ENCODE results near the gene ZCCHC8.
"Not testable (repeated sequence)": the region's sequence is repeated elsewhere in the genome, so short reads cannot be mapped to it uniquely, and the experiment has no call there.

ZCCHC8 gene

GRCh38 chr12:122489038-122489437, 11.7 kb downstream of the ZCCHC8 start:
- Histone ChIP-seq H2AK5ac (ENCODE audit: low read depth, low read length) (no peak overlapping the region), H3K4me3 (ENCODE audit: low read length in 2 of 2) (no peak overlapping the region), H4K8ac (ENCODE audit: low read depth, low read length) (no peak overlapping the region), H3K14ac (ENCODE audit: low read length) (no peak overlapping the region), H3K23ac (ENCODE audit: low read depth, low read length, poor library complexity) (no peak overlapping the region), H3K18ac (ENCODE audit: low read length) (no peak overlapping the region), H4K91ac (ENCODE audit: low read depth, low read length, poor library complexity) (no peak overlapping the region), H2BK5ac (ENCODE audit: low read length) (no peak overlapping the region), H3K27ac (replicated peaks; ENCODE audit: low read length) (no peak overlapping the region), H3K4me2 (ENCODE audit: insufficient read depth, low read length, poor library complexity, severe bottlenecking) (no peak overlapping the region), H3K9ac (ENCODE audit: low read depth, low read length, poor library complexity) (no peak overlapping the region), H3K4me1 (ENCODE audit: control insufficient read depth in 2 of 2, insufficient read depth in 1 of 2, low read depth in 1 of 2, low read length in 2 of 2) (no peaks in the 10 kb centered on the region), H3K79me1 (ENCODE audit: low read depth, low read length) (no peaks in the 10 kb centered on the region), H3K4ac (ENCODE audit: low read length) (no peak overlapping the region), H2BK120ac (ENCODE audit: low read depth, low read length) (no peak overlapping the region), H3K36me3 (replicated peaks in 1 of 2; ENCODE audit: control insufficient read depth in 2 of 2, insufficient read depth in 2 of 2, low read length in 2 of 2) (peaks cover 26 to 96% of the 10 kb centered on the region in 2 donors), H3K27me3 (ENCODE audit: control insufficient read depth in 3 of 3, insufficient read depth in 3 of 3, low read depth in 1 of 3, low read length in 3 of 3) (no peaks in the 10 kb centered on the region), H3K9me3 (replicated peaks in 1 of 2; ENCODE audit: control insufficient read depth in 2 of 2, insufficient read depth in 1 of 2, low read depth in 1 of 2, low read length in 2 of 2) (no peaks in the 10 kb centered on the region), H2BK12ac (ENCODE audit: low read length) (no peak overlapping the region), H2AFZ (ENCODE audit: low read length) (no peak overlapping the region), H2BK15ac (ENCODE audit: low read length) (no peak overlapping the region)
- no CpG with 5 or more reads among the region's 2 CpGs for WGBS, 2 donors (ENCODE audit: extremely low coverage in 2 of 2, insufficient read length in 2 of 2, insufficient replicate concordance in 1 of 2)
- no peak for DNase-seq (ENCODE audit: low spot score)

- H3K4me2 ChIP-seq (ENCODE audit: insufficient read depth, low read length, poor library complexity, severe bottlenecking) = not testable (repeated sequence)
- WGBS, 2 donors (ENCODE audit: extremely low coverage in 2 of 2, insufficient read length in 2 of 2, insufficient replicate concordance in 1 of 2) = no CpG with 5 or more reads among the region's 3 CpGs
- H3K36me3 ChIP-seq (replicated peaks in 1 of 2; ENCODE audit: control insufficient read depth in 2 of 2, insufficient read depth in 2 of 2, low read length in 2 of 2) = peaks cover 25 to 98% of the 10 kb centered on the region in 2 donors
Observed at GRCh38 chr12:122487807-122488206, 12.9 kb downstream of the ZCCHC8 start.

GRCh38 chr12:122486805-122487426, 13.8 kb downstream of the ZCCHC8 start:
- Histone ChIP-seq H2BK12ac (ENCODE audit: low read length) (no peak overlapping the region), H3K27me3 (ENCODE audit: control insufficient read depth in 3 of 3, insufficient read depth in 3 of 3, low read depth in 1 of 3, low read length in 3 of 3) (no peaks in the 10 kb centered on the region), H3K4me3 (ENCODE audit: low read length in 2 of 2) (no peak overlapping the region), H3K4me2 (ENCODE audit: insufficient read depth, low read length, poor library complexity, severe bottlenecking) (no peak overlapping the region), H4K8ac (ENCODE audit: low read depth, low read length) (no peak overlapping the region), H3K14ac (ENCODE audit: low read length) (no peak overlapping the region), H3K4ac (ENCODE audit: low read length) (no peak overlapping the region), H4K91ac (ENCODE audit: low read depth, low read length, poor library complexity) (no peak overlapping the region), H3K9ac (ENCODE audit: low read depth, low read length, poor library complexity) (no peak overlapping the region), H3K79me1 (ENCODE audit: low read depth, low read length) (no peaks in the 10 kb centered on the region), H2AK5ac (ENCODE audit: low read depth, low read length) (no peak overlapping the region), H3K36me3 (replicated peaks in 1 of 2; ENCODE audit: control insufficient read depth in 2 of 2, insufficient read depth in 2 of 2, low read length in 2 of 2) (peaks cover 20 to 98% of the 10 kb centered on the region in 2 donors), H3K4me1 (ENCODE audit: control insufficient read depth in 2 of 2, insufficient read depth in 1 of 2, low read depth in 1 of 2, low read length in 2 of 2) (no peaks in the 10 kb centered on the region), H2BK5ac (ENCODE audit: low read length) (no peak overlapping the region), H3K18ac (ENCODE audit: low read length) (no peak overlapping the region), H2AFZ (ENCODE audit: low read length) (no peak overlapping the region), H3K23ac (ENCODE audit: low read depth, low read length, poor library complexity) (no peak overlapping the region), H2BK120ac (ENCODE audit: low read depth, low read length) (no peak overlapping the region), H2BK15ac (ENCODE audit: low read length) (no peak overlapping the region), H3K27ac (replicated peaks; ENCODE audit: low read length) (no peak overlapping the region), H3K9me3 (replicated peaks in 1 of 2; ENCODE audit: control insufficient read depth in 2 of 2, insufficient read depth in 1 of 2, low read depth in 1 of 2, low read length in 2 of 2) (no peaks in the 10 kb centered on the region)
- WGBS, 2 donors (ENCODE audit: extremely low coverage in 2 of 2, insufficient read length in 2 of 2, insufficient replicate concordance in 1 of 2) = no CpG with 5 or more reads among the region's 7 CpGs
- no peak for DNase-seq (ENCODE audit: low spot score)

More at GRCh38 chr12:122487807-122488206, 12.9 kb downstream of the ZCCHC8 start:
- H3K79me1 ChIP-seq (ENCODE audit: low read depth, low read length); H2BK5ac ChIP-seq (ENCODE audit: low read length); H3K4ac ChIP-seq (ENCODE audit: low read length); H3K14ac ChIP-seq (ENCODE audit: low read length); H3K9ac ChIP-seq (ENCODE audit: low read depth, low read length, poor library complexity); H4K91ac ChIP-seq (ENCODE audit: low read depth, low read length, poor library complexity); H4K8ac ChIP-seq (ENCODE audit: low read depth, low read length); H3K23ac ChIP-seq (ENCODE audit: low read depth, low read length, poor library complexity); H2BK120ac ChIP-seq (ENCODE audit: low read depth, low read length); H3K4me3 ChIP-seq (ENCODE audit: low read length in 2 of 2); DNase-seq (ENCODE audit: low spot score); H2AK5ac ChIP-seq (ENCODE audit: low read depth, low read length); H2BK15ac ChIP-seq (ENCODE audit: low read length); H3K27me3 ChIP-seq (ENCODE audit: control insufficient read depth in 3 of 3, insufficient read depth in 3 of 3, low read depth in 1 of 3, low read length in 3 of 3); H3K27ac ChIP-seq (replicated peaks; ENCODE audit: low read length); H3K4me1 ChIP-seq (ENCODE audit: control insufficient read depth in 2 of 2, insufficient read depth in 1 of 2, low read depth in 1 of 2, low read length in 2 of 2); H3K9me3 ChIP-seq (replicated peaks in 1 of 2; ENCODE audit: control insufficient read depth in 2 of 2, insufficient read depth in 1 of 2, low read depth in 1 of 2, low read length in 2 of 2); H2BK12ac ChIP-seq (ENCODE audit: low read length); H3K18ac ChIP-seq (ENCODE audit: low read length); H2AFZ ChIP-seq (ENCODE audit: low read length): not testable (repeated sequence)

- H3K4me2 ChIP-seq (ENCODE audit: insufficient read depth, low read length, poor library complexity, severe bottlenecking); H2BK120ac ChIP-seq (ENCODE audit: low read depth, low read length); H3K27ac ChIP-seq (replicated peaks; ENCODE audit: low read length); H2BK15ac ChIP-seq (ENCODE audit: low read length); H2BK12ac ChIP-seq (ENCODE audit: low read length); DNase-seq (ENCODE audit: low spot score); H3K4ac ChIP-seq (ENCODE audit: low read length); H3K18ac ChIP-seq (ENCODE audit: low read length); H3K9ac ChIP-seq (ENCODE audit: low read depth, low read length, poor library complexity); H4K8ac ChIP-seq (ENCODE audit: low read depth, low read length); H3K23ac ChIP-seq (ENCODE audit: low read depth, low read length, poor library complexity); H3K9me3 ChIP-seq (replicated peaks in 1 of 2; ENCODE audit: control insufficient read depth in 2 of 2, insufficient read depth in 1 of 2, low read depth in 1 of 2, low read length in 2 of 2); H3K4me3 ChIP-seq (ENCODE audit: low read length in 2 of 2); H4K91ac ChIP-seq (ENCODE audit: low read depth, low read length, poor library complexity); H3K79me1 ChIP-seq (ENCODE audit: low read depth, low read length); H2AK5ac ChIP-seq (ENCODE audit: low read depth, low read length); H2AFZ ChIP-seq (ENCODE audit: low read length); H3K27me3 ChIP-seq (ENCODE audit: control insufficient read depth in 3 of 3, insufficient read depth in 3 of 3, low read depth in 1 of 3, low read length in 3 of 3); H3K4me1 ChIP-seq (ENCODE audit: control insufficient read depth in 2 of 2, insufficient read depth in 1 of 2, low read depth in 1 of 2, low read length in 2 of 2); H3K14ac ChIP-seq (ENCODE audit: low read length); H2BK5ac ChIP-seq (ENCODE audit: low read length): not testable (repeated sequence)
- H3K36me3 ChIP-seq (replicated peaks in 1 of 2; ENCODE audit: control insufficient read depth in 2 of 2, insufficient read depth in 2 of 2, low read length in 2 of 2) = peaks cover 20 to 98% of the 10 kb centered on the region in 2 donors
- no CpG with 5 or more reads among the region's 6 CpGs for WGBS, 2 donors (ENCODE audit: extremely low coverage in 2 of 2, insufficient read length in 2 of 2, insufficient replicate concordance in 1 of 2)
Observed at GRCh38 chr12:122486360-122486759, 14.4 kb downstream of the ZCCHC8 start.
